GM12801 (cell line): Measurements from ENCODE around the gene C1orf174.

Experiments used
- TF ChIP-seq, protein P1 (sequence below): IDR thresholded peaks from one replicate; pipeline ENCODE4 v1.5.1; 2011; ENCODE audit warnings: control low read depth; ENCODE audit not compliant: insufficient read length; ENCODE audit errors: extremely low read depth

The C1orf174 gene

DNA sequence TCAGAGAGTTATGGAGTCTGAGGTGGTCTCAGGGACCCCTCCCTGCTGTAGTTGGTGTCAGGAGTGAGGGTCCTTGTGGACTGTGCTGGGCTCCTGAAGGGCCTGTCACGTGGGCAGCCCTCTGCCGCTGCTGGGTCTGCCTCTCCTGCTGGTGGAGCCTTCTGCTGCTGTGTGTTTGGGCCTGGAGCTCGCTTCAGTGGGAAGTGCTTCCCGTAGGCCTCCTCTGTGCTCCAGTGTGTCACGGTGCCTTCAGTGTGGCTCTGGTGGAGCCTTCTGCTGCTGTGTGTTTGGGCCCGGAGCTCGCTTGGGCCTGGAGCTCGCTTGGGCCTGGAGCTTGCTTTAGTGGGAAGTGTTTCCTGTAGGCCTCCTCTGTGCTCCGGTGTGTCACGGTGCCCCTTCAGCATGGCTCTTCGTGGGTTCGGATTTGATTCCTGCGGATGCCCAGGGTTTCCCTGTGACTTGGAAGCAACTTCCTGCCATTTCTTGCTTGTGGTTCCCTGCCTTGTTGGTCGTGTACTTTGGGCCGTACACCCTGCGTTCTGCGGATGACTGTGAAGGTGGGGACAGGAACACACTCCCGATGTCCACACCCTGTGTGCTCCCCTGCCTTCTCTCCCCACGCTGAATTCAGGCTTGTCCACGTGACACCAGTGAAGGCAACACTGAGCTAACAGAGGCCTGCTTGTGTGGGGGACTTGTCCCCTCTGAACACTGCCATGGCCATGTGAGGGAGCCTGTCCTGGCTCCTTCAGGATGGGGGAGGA, 19.5 kb downstream of the C1orf174 start:
- TF ChIP-seq, protein P1, sequence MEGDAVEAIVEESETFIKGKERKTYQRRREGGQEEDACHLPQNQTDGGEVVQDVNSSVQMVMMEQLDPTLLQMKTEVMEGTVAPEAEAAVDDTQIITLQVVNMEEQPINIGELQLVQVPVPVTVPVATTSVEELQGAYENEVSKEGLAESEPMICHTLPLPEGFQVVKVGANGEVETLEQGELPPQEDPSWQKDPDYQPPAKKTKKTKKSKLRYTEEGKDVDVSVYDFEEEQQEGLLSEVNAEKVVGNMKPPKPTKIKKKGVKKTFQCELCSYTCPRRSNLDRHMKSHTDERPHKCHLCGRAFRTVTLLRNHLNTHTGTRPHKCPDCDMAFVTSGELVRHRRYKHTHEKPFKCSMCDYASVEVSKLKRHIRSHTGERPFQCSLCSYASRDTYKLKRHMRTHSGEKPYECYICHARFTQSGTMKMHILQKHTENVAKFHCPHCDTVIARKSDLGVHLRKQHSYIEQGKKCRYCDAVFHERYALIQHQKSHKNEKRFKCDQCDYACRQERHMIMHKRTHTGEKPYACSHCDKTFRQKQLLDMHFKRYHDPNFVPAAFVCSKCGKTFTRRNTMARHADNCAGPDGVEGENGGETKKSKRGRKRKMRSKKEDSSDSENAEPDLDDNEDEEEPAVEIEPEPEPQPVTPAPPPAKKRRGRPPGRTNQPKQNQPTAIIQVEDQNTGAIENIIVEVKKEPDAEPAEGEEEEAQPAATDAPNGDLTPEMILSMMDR = no peak

DNA sequence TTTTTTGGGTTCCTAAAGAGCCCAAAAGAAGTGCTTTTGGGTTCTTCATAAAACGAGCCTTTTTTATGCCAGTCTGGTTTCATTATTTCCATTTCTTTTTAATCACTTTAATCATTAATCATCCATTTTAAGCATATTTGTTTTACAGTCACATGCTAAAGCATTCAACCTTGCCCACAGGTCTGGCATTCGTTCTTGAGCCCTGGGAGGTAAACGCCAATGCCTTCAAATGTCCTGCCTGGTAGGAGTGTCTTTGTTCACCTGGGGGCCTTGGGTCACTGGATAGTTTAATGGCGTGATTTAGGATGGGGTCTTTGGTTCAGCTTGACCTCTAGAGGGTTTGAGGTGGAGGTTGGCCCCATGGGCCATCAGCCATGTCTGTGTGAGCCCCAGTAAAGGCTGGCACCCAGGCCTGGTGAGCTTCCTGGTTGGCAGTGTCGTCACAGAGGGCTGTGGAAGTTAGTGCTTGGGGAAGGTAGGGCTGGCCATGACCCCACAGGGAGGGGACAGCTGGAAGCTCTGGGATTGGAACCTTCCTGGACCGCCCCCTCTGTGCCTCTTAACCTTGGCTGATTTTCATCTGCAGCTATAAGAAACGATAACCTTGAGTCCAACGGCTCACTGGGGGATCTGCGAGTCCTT, 20.2 kb downstream of the C1orf174 start:
- TF ChIP-seq, protein P1 = no peak

DNA sequence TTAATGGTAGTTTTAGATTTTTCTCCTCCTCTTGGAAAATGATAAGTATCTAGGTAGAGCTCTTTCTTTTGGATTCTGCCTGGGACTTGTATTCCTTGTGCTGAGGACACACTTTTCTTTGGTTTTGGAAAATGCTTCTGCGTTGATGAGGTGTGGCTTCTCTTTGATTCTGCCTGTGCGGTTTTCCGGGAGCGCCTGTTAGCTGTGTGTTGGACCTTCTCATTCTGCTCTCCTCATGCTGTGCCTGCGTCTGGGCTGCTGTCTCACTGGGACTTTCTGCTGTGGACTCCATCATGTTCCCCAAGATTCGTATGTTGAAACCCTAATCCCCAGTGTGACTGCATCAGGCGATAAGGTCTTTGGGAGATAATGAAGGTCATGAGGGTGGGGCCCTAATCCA, 21.0 kb downstream of the C1orf174 start:
- TF ChIP-seq, protein P1 = no peak

DNA sequence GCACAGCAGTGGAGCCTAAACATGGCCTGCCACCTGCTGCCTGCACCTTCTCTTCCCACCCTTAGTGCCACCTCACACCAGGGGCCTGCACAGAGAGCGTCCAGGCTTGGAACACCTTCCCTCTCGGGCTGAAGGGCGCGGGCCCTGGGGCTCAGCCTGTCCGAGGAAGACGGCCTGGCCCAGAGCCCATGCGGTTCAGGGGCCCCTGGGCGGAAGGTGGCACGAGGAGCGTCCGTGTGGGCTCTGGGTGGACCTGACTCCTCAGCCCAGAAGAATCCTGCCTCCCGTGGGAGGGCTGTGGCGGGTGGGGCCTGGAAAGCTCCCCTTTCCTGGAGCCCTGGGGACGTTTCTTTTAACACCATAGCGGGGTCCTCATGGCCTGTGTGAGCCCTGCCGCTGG, 23.4 kb downstream of the C1orf174 start:
- TF ChIP-seq, protein P1 = no peak

DNA sequence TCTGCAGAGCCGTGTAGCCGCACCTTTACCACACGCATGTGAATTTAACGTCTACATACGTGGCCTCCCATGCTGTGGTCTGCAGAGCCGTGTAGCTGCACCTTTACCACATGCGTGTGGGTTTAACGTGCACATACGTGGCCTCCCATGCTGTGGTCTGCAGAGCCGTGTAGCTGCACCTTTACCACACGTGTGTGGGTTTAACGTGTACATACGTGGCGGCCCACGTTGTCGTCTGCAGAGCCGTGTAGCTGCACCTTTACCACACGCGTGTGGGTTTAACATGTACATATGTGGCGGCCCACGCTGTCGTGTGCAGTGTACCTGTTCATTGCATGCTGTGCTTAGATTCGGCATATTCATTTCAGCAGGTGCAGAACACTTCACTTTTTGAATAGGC, 25.3 kb downstream of the C1orf174 start:
- TF ChIP-seq, protein P1 = no peak

DNA sequence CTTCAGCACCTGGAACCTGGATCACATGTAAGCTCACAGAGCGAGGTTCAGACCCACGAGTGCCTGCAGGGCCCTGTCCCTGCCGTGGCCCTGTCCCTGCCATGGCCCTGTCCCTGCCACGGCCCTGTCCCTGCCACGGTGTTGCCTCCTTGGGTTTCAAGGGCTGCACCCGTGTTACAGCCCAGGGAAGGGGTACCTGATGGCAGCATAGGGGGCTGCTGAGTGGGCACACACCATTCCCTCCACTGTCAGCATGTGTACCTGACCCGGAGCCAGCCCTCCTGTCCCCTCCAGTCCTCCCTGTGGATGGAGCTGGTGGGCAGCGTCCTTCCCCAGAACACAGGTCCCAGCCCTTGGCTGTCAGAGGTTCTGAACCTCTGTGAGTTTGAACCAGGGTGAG, 27.5 kb downstream of the C1orf174 start:
- TF ChIP-seq, protein P1 = no peak

DNA sequence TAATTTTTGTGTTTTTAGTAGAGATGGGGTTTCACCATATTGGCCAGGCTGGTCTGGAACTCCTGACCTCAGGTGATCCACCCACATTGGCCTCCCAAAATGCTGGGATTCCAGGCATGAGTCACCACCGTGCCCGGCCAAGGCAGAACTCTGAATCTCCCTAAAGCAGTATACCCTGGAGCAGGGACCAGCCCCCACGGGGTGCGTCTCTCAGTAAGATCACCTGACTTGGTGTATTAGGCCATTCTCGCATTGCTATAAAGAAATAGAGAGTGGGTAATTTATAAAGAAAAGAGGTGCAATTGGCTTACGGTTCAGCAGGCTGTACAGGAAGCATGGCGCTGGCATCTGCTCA, 28.6 kb downstream of the C1orf174 start:
- TF ChIP-seq, protein P1 = no peak
